NCI-H446 (cell line): ENCODE data around the gene C14orf119.
A peak's percentile ranks its signal among the peaks of the same experiment; 100 is the strongest.

Source experiments
- DNase-seq, 2 experiments: peaks; one replicate each; lab custom pipeline; 2025; lab: John Stamatoyannopoulos, UW

Gene C14orf119

GRCh38 chr14:23109769-23110168, 14.5 kb downstream of the C14orf119 start:
- DNase-seq, result no peak

GRCh38 chr14:23110579-23111365, 15.5 kb downstream of the C14orf119 start:
- no peak for DNase-seq

GRCh38 chr14:23112359-23113178, 17.3 kb downstream of the C14orf119 start:
- no peak for DNase-seq

GRCh38 chr14:23113431-23114119, 18.3 kb downstream of the C14orf119 start:
- DNase-seq, result no peak

GRCh38 chr14:23114120-23114458, 18.8 kb downstream of the C14orf119 start:
- DNase-seq, result no peak

- no peak for DNase-seq
Observed at GRCh38 chr14:23114669-23115038, 19.3 kb downstream of the C14orf119 start.

- no peak for DNase-seq
Observed at GRCh38 chr14:23115039-23115731, 19.9 kb downstream of the C14orf119 start.

GRCh38 chr14:23115918-23116317, 20.6 kb downstream of the C14orf119 start:
- DNase-seq, result no peak

GRCh38 chr14:23117371-23118020, 22.2 kb downstream of the C14orf119 start:
- DNase-seq, result no peak

- DNase-seq, result no peak
Observed at GRCh38 chr14:23118506-23119362, 23.4 kb downstream of the C14orf119 start, which contains the start of gene CEBPE. CEBPE (minus strand) TSS chr14:23119255; CDS start chr14:23119091, 164 bp downstream.

- no peak for DNase-seq
Observed at GRCh38 chr14:23119363-23120327, 24.3 kb downstream of the C14orf119 start.

- DNase-seq, result peak; percentile 80 to 96
Observed at GRCh38 chr14:23120541-23121251, 25.4 kb downstream of the C14orf119 start.

GRCh38 chr14:23121361-23121771, 26.1 kb downstream of the C14orf119 start:
- no peak for DNase-seq

- no peak for DNase-seq
Observed at GRCh38 chr14:23122086-23122485, 26.8 kb downstream of the C14orf119 start.

GRCh38 chr14:23123419-23123818, 28.1 kb downstream of the C14orf119 start:
- peak; percentile 77 to 91 for DNase-seq

GRCh38 chr14:23124337-23124954, 29.1 kb downstream of the C14orf119 start:
- DNase-seq, result no peak

GRCh38 chr14:23125011-23125410, 29.7 kb downstream of the C14orf119 start:
- DNase-seq, result no peak

GRCh38 chr14:23125933-23126524, 30.7 kb downstream of the C14orf119 start:
- no peak for DNase-seq
